ENCODE data around the gene TET2.

DNA sequence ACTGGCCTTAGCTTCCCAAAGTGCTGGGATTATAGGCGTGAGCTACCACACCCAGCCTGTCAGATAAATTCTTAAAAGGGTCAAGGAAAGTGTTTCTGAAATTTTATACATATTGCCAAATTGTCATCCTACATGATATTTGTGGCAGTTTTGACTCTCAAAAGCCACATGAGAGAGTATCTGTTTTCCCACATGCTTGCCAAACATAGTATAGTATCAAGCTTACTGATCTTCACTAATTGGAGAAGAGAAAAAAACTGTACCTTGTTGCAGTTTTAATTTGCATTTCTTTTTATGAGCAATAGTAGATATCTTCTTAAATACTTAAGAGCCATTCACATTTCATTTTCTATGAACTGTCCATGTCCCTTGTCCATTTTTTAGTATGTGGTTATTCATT, 83.6 kb downstream of the TET2 start:
- TF ChIP-seq MAX (CRISPR knock-in tag; IDR thresholded peaks at IDR 0.05): no peak
- TF ChIP-seq, protein P1, sequence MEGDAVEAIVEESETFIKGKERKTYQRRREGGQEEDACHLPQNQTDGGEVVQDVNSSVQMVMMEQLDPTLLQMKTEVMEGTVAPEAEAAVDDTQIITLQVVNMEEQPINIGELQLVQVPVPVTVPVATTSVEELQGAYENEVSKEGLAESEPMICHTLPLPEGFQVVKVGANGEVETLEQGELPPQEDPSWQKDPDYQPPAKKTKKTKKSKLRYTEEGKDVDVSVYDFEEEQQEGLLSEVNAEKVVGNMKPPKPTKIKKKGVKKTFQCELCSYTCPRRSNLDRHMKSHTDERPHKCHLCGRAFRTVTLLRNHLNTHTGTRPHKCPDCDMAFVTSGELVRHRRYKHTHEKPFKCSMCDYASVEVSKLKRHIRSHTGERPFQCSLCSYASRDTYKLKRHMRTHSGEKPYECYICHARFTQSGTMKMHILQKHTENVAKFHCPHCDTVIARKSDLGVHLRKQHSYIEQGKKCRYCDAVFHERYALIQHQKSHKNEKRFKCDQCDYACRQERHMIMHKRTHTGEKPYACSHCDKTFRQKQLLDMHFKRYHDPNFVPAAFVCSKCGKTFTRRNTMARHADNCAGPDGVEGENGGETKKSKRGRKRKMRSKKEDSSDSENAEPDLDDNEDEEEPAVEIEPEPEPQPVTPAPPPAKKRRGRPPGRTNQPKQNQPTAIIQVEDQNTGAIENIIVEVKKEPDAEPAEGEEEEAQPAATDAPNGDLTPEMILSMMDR (IDR thresholded peaks at IDR 0.05): no peak
- TF ChIP-seq, protein P2, sequence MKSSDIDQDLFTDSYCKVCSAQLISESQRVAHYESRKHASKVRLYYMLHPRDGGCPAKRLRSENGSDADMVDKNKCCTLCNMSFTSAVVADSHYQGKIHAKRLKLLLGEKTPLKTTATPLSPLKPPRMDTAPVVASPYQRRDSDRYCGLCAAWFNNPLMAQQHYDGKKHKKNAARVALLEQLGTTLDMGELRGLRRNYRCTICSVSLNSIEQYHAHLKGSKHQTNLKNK (CRISPR knock-in tag; IDR thresholded peaks at IDR 0.05): no peak

Measured in WTC11 (cell line).